Measurements from ENCODE around the gene GPR141.
A peak's percentile ranks its signal among the peaks of the same experiment; 100 is the strongest.

The GPR141 gene

GRCh38 chr7:37784015-37784414 is 100.4 kb downstream of the GPR141 start:
- Histone ChIP-seq H4K20me1 (ENCODE audit: insufficient read depth, low read length, poor library complexity, severe bottlenecking) (no peaks in the 10 kb centered on the region), H3K9me2 (replicated peaks; ENCODE audit: low read depth, low read length) (no peaks in the 10 kb centered on the region), H3K27me3 (ENCODE audit: insufficient read depth, low read length, poor library complexity, severe bottlenecking) (no peaks in the 10 kb centered on the region), H3K79me2 (ENCODE audit: insufficient read depth, low read length) (no peaks in the 10 kb centered on the region), H2AFZ (ENCODE audit: low read length) (no peak overlapping the region), H3K4me1 (ENCODE audit: insufficient read depth, low read length, poor library complexity, severe bottlenecking) (no peaks in the 10 kb centered on the region), H3K4me2 (ENCODE audit: low read depth, low read length, poor library complexity, severe bottlenecking) (no peak overlapping the region), H3K9ac (ENCODE audit: low read depth, low read length, poor library complexity, severe bottlenecking) (no peak overlapping the region), H3K36me3 (ENCODE audit: insufficient read depth, low read length) (no peaks in the 10 kb centered on the region), H3K9me3 (ENCODE audit: insufficient read depth, low read depth, low read length) (no peaks in the 10 kb centered on the region), H3K4me3 (ENCODE audit: low read length, poor library complexity, severe bottlenecking) (no peak overlapping the region), H3F3A (ENCODE audit: low read depth) (no peaks in the 10 kb centered on the region)
- TF ChIP-seq EZH2phosphoT487 (IDR thresholded peaks at IDR 0.05; ENCODE audit: borderline replicate concordance) (no peak), CTCF (conservative IDR thresholded peaks at IDR 0.05; ENCODE audit: low read length) (no peak)

- H3K27me3 ChIP-seq (ENCODE audit: insufficient read depth, low read length, poor library complexity, severe bottlenecking): no peaks in the 10 kb centered on the region
- H3K4me1 ChIP-seq (ENCODE audit: insufficient read depth, low read length, poor library complexity, severe bottlenecking): no peaks in the 10 kb centered on the region
- peak overlapping the region; percentile 37; the same call in 1 of the 2 replicates for H2AFZ ChIP-seq (ENCODE audit: low read length)
- no peak overlapping the region for H3K4me3 ChIP-seq (ENCODE audit: low read length, poor library complexity, severe bottlenecking)
- no peaks in the 10 kb centered on the region for H3K9me2 ChIP-seq (replicated peaks; ENCODE audit: low read depth, low read length)
- no peak overlapping the region for H3K4me2 ChIP-seq (ENCODE audit: low read depth, low read length, poor library complexity, severe bottlenecking)
- no peaks in the 10 kb centered on the region for H3K9me3 ChIP-seq (ENCODE audit: insufficient read depth, low read depth, low read length)
- H3K9ac ChIP-seq (ENCODE audit: low read depth, low read length, poor library complexity, severe bottlenecking): no peak overlapping the region
- TF ChIP-seq CTCF (conservative IDR thresholded peaks at IDR 0.05; ENCODE audit: low read length) (no peak), EZH2phosphoT487 (IDR thresholded peaks at IDR 0.05; ENCODE audit: borderline replicate concordance) (no peak)
- H3K79me2 ChIP-seq (ENCODE audit: insufficient read depth, low read length): no peaks in the 10 kb centered on the region
- no peaks in the 10 kb centered on the region for H4K20me1 ChIP-seq (ENCODE audit: insufficient read depth, low read length, poor library complexity, severe bottlenecking)
- no peaks in the 10 kb centered on the region for H3K36me3 ChIP-seq (ENCODE audit: insufficient read depth, low read length)
- no peaks in the 10 kb centered on the region for H3F3A ChIP-seq (ENCODE audit: low read depth)
Measured at GRCh38 chr7:37786741-37787569, 103.4 kb downstream of the GPR141 start.
